Measurements from ENCODE around the gene GAS2. TPM values are rescaled to one million over a fixed set of nuclear protein-coding genes. Genes with fewer than 3 reads are reported as not detected.

GAS2 gene
- total and polyA plus RNA-seq, 4 donors: 0.58 to 9.8 (median 1.2) TPM

GRCh38 chr11:22707119-22707899 is 40.9 kb downstream of the GAS2 start:
- H3K9ac ChIP-seq (ENCODE audit: insufficient read depth in 1 of 2, low read length in 2 of 2): no peak overlapping the region
- DNase-seq (no peak), ATAC-seq (ENCODE audit: insufficient read depth, low FRiP score) (no peak)
- no peaks in the 10 kb centered on the region for H3K36me3 ChIP-seq (ENCODE audit: control insufficient read depth in 4 of 4, insufficient read depth in 4 of 4, low read length in 4 of 4)
- peaks cover 0 to 17% (median 4%) of the 10 kb centered on the region in 5 donors for H3K4me1 ChIP-seq (ENCODE audit: control insufficient read depth in 5 of 5, insufficient read depth in 5 of 5, low read length in 5 of 5)
- H3K27me3 ChIP-seq (ENCODE audit: control insufficient read depth in 3 of 3, insufficient read depth in 3 of 3, low read length in 2 of 3): no peaks in the 10 kb centered on the region
- 57 to 67% methylated on average over 3 of the region's 3 CpGs for WGBS, 2 donors
- H3K4me3 ChIP-seq: no peak overlapping the region
- H3K27ac ChIP-seq (ENCODE audit: low read depth in 1 of 2, low read length in 1 of 2): no peak overlapping the region
- no peaks in the 10 kb centered on the region for H3K9me3 ChIP-seq (ENCODE audit: control insufficient read depth in 4 of 4, insufficient read depth in 3 of 4, low read length in 3 of 4)
- no peak for TF ChIP-seq CTCF (IDR thresholded peaks at IDR 0.05; ENCODE audit: control extremely low read depth, extremely low read depth)

- WGBS, 2 donors: 86 to 92% methylated on average over 3 of the region's 3 CpGs
- peaks cover 0 to 12% (median 0%) of the 10 kb centered on the region in 5 donors for H3K4me1 ChIP-seq (ENCODE audit: control insufficient read depth in 5 of 5, insufficient read depth in 5 of 5, low read length in 5 of 5)
- no peak for DNase-seq
- TF ChIP-seq CTCF (IDR thresholded peaks at IDR 0.05; ENCODE audit: control extremely low read depth, extremely low read depth): no peak
- H3K9me3 ChIP-seq (ENCODE audit: control insufficient read depth in 4 of 4, insufficient read depth in 3 of 4, low read length in 3 of 4): peaks cover 0 to 4% (median 0%) of the 10 kb centered on the region in 4 donors
- no peak for ATAC-seq (ENCODE audit: insufficient read depth, low FRiP score)
- no peak overlapping the region for H3K4me3 ChIP-seq
- no peaks in the 10 kb centered on the region for H3K36me3 ChIP-seq (ENCODE audit: control insufficient read depth in 4 of 4, insufficient read depth in 4 of 4, low read length in 4 of 4)
- H3K27ac ChIP-seq (ENCODE audit: low read depth in 1 of 2, low read length in 1 of 2): no peak overlapping the region
- no peaks in the 10 kb centered on the region for H3K27me3 ChIP-seq (ENCODE audit: control insufficient read depth in 3 of 3, insufficient read depth in 3 of 3, low read length in 2 of 3)
- no peak overlapping the region for H3K9ac ChIP-seq (ENCODE audit: insufficient read depth in 1 of 2, low read length in 2 of 2)
Measured at GRCh38 chr11:22711071-22711770, 44.8 kb downstream of the GAS2 start.

GRCh38 chr11:22711880-22712279 is 45.5 kb downstream of the GAS2 start:
- H3K4me3 ChIP-seq: no peak overlapping the region
- 46 to 94% methylated on average over 1 of the region's 1 CpG for WGBS, 2 donors
- peaks cover 0 to 4% (median 0%) of the 10 kb centered on the region in 4 donors for H3K9me3 ChIP-seq (ENCODE audit: control insufficient read depth in 4 of 4, insufficient read depth in 3 of 4, low read length in 3 of 4)
- no peaks in the 10 kb centered on the region for H3K27me3 ChIP-seq (ENCODE audit: control insufficient read depth in 3 of 3, insufficient read depth in 3 of 3, low read length in 2 of 3)
- no peak overlapping the region for H3K27ac ChIP-seq (ENCODE audit: low read depth in 1 of 2, low read length in 1 of 2)
- H3K36me3 ChIP-seq (ENCODE audit: control insufficient read depth in 4 of 4, insufficient read depth in 4 of 4, low read length in 4 of 4): no peaks in the 10 kb centered on the region
- DNase-seq (no peak), ATAC-seq (ENCODE audit: insufficient read depth, low FRiP score) (no peak)
- H3K4me1 ChIP-seq (ENCODE audit: control insufficient read depth in 5 of 5, insufficient read depth in 5 of 5, low read length in 5 of 5): peaks cover 0 to 12% (median 0%) of the 10 kb centered on the region in 5 donors
- no peak for TF ChIP-seq CTCF (IDR thresholded peaks at IDR 0.05; ENCODE audit: control extremely low read depth, extremely low read depth)
- no peak overlapping the region for H3K9ac ChIP-seq (ENCODE audit: insufficient read depth in 1 of 2, low read length in 2 of 2)

Measured in lung (tissue), 12 donors.